Ascending aorta (tissue), 2 donors: ENCODE data around the gene TCF23. TPM values are rescaled to one million over a fixed set of nuclear protein-coding genes. Genes with fewer than 3 reads are reported as not detected.

Experiments
- DNase-seq, 2 donors: peaks; one replicate each; pipeline ENCODE4 v3.0.0-alpha.2; 2019; ENCODE audit warnings: low spot score in 2 of 2
- H3K27ac ChIP-seq, 2 donors: fragments of 200-600 bp; sonication (generic); one replicate each; pipeline ENCODE4 v1.5.1; 2016 to 2017; ENCODE audit warnings: mild to moderate bottlenecking in 1 of 2
- H3K27me3 ChIP-seq: fragments of 200-600 bp; sonication (generic); one replicate; pipeline ENCODE4 v1.5.1; 2017
- H3K36me3 ChIP-seq, 2 donors: fragments of 200-600 bp; sonication (generic); one replicate each; pipeline ENCODE4 v1.5.1; 2016
- H3K4me1 ChIP-seq, 2 donors: fragments of 200-600 bp; sonication (generic); one replicate each; pipeline ENCODE4 v1.5.1; 2016 to 2017; ENCODE audit warnings: mild to moderate bottlenecking in 1 of 2
- H3K4me3 ChIP-seq, 2 donors: fragments of 200-600 bp; sonication (generic); one replicate each; pipeline ENCODE4 v1.5.1; 2016 to 2017; ENCODE audit warnings: mild to moderate bottlenecking in 1 of 2
- H3K9me3 ChIP-seq, 2 donors: fragments of 200-600 bp; sonication (generic); one replicate each; pipeline ENCODE4 v1.5.1; 2016
- CTCF ChIP-seq, 3 experiments: fragments of 200-600 bp in 2 of 3; fragments of 450-650 bp in 1 of 3; sonication (generic) in 2 of 3; IDR thresholded peaks; one replicate each; pipeline ENCODE4 v1.5.1; 2016 to 2019; ENCODE audit warnings: antibody characterized with exemption in 3 of 3, mild to moderate bottlenecking in 1 of 3, moderate library complexity in 1 of 3
- intact Hi-C: fragments of 100-400 bp; cut with DNase I; formaldehyde crosslinking; loops from one replicate; pipeline ENCODE4 v1.15.1; 2023
- total RNA-seq: library from RNA; depleted of rRNA; stranded (reverse); fragments of >200 nt; gene quantifications from one replicate; pipeline ENCODE4 v1.1.0, GENCODE V29; 2016

The TCF23 gene
- total RNA-seq, 1 donor from 2014 or later: not detected

DNA sequence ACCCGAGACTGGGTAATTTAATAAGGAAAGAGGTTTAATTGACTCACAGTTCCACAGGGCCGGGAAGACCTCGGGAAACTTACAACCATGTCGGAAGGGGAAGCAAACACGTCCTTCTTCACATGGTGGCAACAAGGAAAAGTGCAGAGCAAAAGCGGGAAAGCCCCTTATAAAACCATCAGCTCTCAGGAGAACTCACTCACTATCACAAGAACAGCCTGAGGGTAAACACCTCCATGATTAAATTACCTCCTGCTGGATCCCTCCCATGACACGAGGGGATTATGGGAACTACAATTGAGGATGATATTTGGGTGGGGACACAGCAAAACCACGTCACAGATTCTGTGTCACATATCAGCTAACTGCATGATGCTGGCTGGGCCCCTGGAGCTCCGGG, 11.4 kb downstream of the TCF23 start:
- intact Hi-C loops: loop anchor here (5.0 kb wide), 1 partner anchor 48 kb away; no protein-coding TSS in a partner anchor
- Histone ChIP-seq H3K36me3 (no peaks in the 10 kb centered on the region), H3K4me3 (no peak overlapping the region), H3K9me3 (no peaks in the 10 kb centered on the region), H3K27ac (no peak overlapping the region), H3K27me3 (no peaks in the 10 kb centered on the region), H3K4me1 (no peaks in the 10 kb centered on the region)
- DNase-seq: no peak
- TF ChIP-seq CTCF (IDR thresholded peaks at IDR 0.05): no peak

GRCh38 chr2:27162151-27163121, 13.6 kb downstream of the TCF23 start:
- Histone ChIP-seq H3K4me3 (no peak overlapping the region), H3K27ac (no peak overlapping the region), H3K27me3 (no peaks in the 10 kb centered on the region), H3K36me3 (no peaks in the 10 kb centered on the region), H3K9me3 (no peaks in the 10 kb centered on the region), H3K4me1 (no peaks in the 10 kb centered on the region)
- intact Hi-C loops: loop anchor here (5.0 kb wide), 1 partner anchor 50 kb away; no protein-coding TSS in a partner anchor
- no peak for DNase-seq
- TF ChIP-seq CTCF (IDR thresholded peaks at IDR 0.05): no peak

GRCh38 chr2:27164960-27165763, 16.4 kb downstream of the TCF23 start:
- no peak for DNase-seq
- Histone ChIP-seq H3K36me3 (no peaks in the 10 kb centered on the region), H3K4me3 (no peak overlapping the region), H3K4me1 (peaks cover 0 to 2% of the 10 kb centered on the region in 2 donors), H3K27me3 (no peaks in the 10 kb centered on the region), H3K27ac (no peak overlapping the region), H3K9me3 (no peaks in the 10 kb centered on the region)
- intact Hi-C loops: loop anchor here (5.0 kb wide), 1 partner anchor 53 kb away; no protein-coding TSS in a partner anchor
- TF ChIP-seq CTCF (IDR thresholded peaks at IDR 0.05): no peak

DNA sequence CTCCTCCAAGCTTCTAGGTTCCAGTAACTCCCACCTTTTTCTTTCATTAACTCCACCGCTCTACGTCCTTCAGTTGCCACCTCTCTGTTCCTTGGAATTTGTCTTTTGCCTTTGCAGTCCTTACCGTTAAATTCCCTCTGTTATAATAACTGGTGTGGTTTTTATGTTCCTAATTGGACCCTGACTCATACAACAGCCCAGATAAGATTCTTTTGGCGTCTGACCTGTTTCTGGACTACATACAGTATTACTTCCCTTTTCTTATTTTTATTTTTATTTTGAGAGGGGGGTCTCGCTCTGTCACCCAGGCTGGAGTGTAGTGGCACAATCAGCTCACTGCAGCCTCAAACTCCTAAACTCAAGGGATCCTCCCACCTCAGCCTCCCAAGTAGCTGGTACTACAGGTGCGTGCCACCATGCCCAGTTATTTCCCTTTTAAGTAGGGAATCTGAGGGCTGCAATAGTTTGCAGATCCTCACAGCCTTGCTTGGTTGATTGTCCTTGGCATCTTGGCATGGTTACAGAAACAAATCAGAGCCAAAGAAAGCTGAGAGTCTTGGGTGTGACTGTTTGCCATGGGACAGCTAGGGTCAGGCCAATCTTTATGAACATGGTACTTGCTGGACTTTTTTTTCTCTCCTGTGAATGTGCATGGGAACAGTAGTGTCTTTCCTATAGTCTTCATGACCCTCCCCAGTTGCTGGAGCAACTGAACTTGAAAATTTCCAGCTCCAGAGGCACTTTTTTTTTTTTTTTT, 22.0 kb downstream of the TCF23 start:
- intact Hi-C loops: loop anchor here (1.0 kb wide), 1 partner anchor 21 kb away; no protein-coding TSS in a partner anchor
- Histone ChIP-seq H3K36me3 (no peaks in the 10 kb centered on the region), H3K4me1 (peaks cover 0 to 4% of the 10 kb centered on the region in 2 donors), H3K4me3 (no peak overlapping the region), H3K27ac (no peak overlapping the region), H3K27me3 (no peaks in the 10 kb centered on the region), H3K9me3 (no peaks in the 10 kb centered on the region)
- TF ChIP-seq CTCF (IDR thresholded peaks at IDR 0.05): no peak
- DNase-seq: no peak

- H3K9me3 ChIP-seq: no peaks in the 10 kb centered on the region
- TF ChIP-seq CTCF (IDR thresholded peaks at IDR 0.05): no peak
- no peaks in the 10 kb centered on the region for H3K27me3 ChIP-seq
- no peak overlapping the region for H3K4me3 ChIP-seq
- no peak for DNase-seq
- H3K4me1 ChIP-seq: peaks cover 0 to 4% of the 10 kb centered on the region in 2 donors
- no peaks in the 10 kb centered on the region for H3K36me3 ChIP-seq
- intact Hi-C loops: no loop called here
- no peak overlapping the region for H3K27ac ChIP-seq
Measured at GRCh38 chr2:27171351-27171848, 22.6 kb downstream of the TCF23 start.
